Spleen (tissue), 7 donors: ENCODE measurements around the gene KRTAP4-5.

Experiments used
- POLR2A ChIP-seq, 3 donors: fragments of 450-650 bp; IDR thresholded peaks; one replicate each; pipeline ENCODE4 v1.5.1; 2017; ENCODE audit warnings: antibody characterized with exemption in 3 of 3, mild to moderate bottlenecking in 1 of 3
- POLR2AphosphoS5 ChIP-seq, 3 donors: sonication (generic); formaldehyde crosslinking; IDR thresholded peaks; one replicate each; pipeline ENCODE4 v1.5.1; 2017; ENCODE audit warnings: antibody characterized with exemption in 3 of 3
- TF ChIP-seq, protein P1 (sequence below), 11 experiments: fragments of 200-600 bp in 7 of 11; fragments of 450-650 bp in 4 of 11; sonication (generic) in 4 of 11; IDR thresholded peaks in 8 of 11; conservative IDR thresholded peaks in 3 of 11; 1 replicate in 7 of 11; 2 replicates in 4 of 11; pipeline versions ENCODE4 v1.4.0 to v1.8.0; 2016 to 2021; ENCODE audit warnings: antibody characterized with exemption in 11 of 11, inconsistent platforms in 4 of 11, mild to moderate bottlenecking in 1 of 11
- donor health status: DM: no; HTN: no; CAD: no; lungs with moderate emphysema.
- donor health status: DM: no; HTN: no; CAD: no.
- donor health status: DM: no; HTN: no; CAD: no.

DNA sequence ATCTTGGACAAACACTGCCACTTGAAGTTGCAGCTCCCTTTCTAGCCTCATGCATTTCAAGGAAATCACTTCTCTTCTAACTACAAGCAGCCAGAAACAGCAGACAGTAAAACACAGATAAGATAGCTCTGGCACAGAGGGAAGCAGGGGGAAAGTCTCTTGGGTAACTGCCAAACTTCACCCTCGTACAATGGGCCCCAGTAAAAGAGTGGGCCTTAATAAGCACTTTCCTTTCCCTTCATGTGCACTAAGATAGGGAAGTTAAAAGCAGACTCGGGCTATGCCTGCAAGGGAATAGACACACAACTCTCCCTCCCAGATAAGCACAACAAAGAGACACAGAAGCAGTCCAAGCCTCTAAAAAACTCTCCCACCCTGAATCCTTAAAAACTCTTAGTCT, 4.2 kb upstream of the KRTAP4-5 start:
- TF ChIP-seq POLR2A (IDR thresholded peaks at IDR 0.05) (no peak), POLR2AphosphoS5 (IDR thresholded peaks at IDR 0.05) (no peak)
- TF ChIP-seq, protein P1, sequence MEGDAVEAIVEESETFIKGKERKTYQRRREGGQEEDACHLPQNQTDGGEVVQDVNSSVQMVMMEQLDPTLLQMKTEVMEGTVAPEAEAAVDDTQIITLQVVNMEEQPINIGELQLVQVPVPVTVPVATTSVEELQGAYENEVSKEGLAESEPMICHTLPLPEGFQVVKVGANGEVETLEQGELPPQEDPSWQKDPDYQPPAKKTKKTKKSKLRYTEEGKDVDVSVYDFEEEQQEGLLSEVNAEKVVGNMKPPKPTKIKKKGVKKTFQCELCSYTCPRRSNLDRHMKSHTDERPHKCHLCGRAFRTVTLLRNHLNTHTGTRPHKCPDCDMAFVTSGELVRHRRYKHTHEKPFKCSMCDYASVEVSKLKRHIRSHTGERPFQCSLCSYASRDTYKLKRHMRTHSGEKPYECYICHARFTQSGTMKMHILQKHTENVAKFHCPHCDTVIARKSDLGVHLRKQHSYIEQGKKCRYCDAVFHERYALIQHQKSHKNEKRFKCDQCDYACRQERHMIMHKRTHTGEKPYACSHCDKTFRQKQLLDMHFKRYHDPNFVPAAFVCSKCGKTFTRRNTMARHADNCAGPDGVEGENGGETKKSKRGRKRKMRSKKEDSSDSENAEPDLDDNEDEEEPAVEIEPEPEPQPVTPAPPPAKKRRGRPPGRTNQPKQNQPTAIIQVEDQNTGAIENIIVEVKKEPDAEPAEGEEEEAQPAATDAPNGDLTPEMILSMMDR (IDR thresholded peaks at IDR 0.05 in 8 of 11, conservative IDR thresholded peaks at IDR 0.05 in 3 of 11) = no peak
